ENCODE measurements around the gene XCR1.

DNA sequence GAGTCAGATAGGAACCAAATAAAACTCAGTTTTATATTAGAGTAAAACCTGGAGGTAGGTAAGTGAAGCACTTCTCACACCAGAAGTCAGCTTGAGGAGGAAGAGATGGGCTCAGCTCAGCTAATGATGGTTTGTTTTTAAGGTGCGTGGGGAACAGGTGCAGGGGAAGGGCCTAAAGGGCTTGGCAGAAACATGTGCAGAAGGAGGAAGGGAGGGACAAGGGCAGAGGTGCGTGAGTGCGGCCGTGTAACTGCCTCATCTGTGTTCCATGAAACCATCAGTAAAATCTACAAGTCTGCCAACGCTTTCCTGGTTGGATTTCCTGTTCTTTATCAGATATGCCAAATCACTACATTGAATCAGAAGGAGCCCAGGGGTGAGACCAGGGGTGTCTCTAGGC lies 51.6 kb downstream of the XCR1 start:
- TF ChIP-seq CTCF (IDR thresholded peaks at IDR 0.05 in 4 of 5, conservative IDR thresholded peaks at IDR 0.05 in 1 of 5) (no peak), POLR2A (IDR thresholded peaks at IDR 0.05) (peak in 1 of 2 donors; percentile 38)
